Gastroesophageal sphincter (tissue), 4 donors: ENCODE data around the gene ERG. TPM values are rescaled to one million over a fixed set of nuclear protein-coding genes. Genes with fewer than 3 reads are reported as not detected.

Experiments
- ATAC-seq: fragments of 150-250 bp; one replicate; pipeline ENCODE4 v1.9.1; 2016; ENCODE audit warnings: mild to moderate bottlenecking, moderate library complexity
- H3K27ac ChIP-seq, 4 donors: fragments of 200-600 bp; sonication (generic) in 3 of 4; 1 replicate in 3 of 4; 2 replicates in 1 of 4; pipeline ENCODE4 v1.5.1; 2016 to 2019
- H3K27me3 ChIP-seq: fragments of 200-600 bp; sonication (generic); one replicate; pipeline ENCODE4 v1.5.1; 2019
- H3K36me3 ChIP-seq, 2 donors: fragments of 200-600 bp; sonication (generic); one replicate each; pipeline ENCODE4 v1.5.1; 2019; ENCODE audit warnings: control low read depth in 1 of 2
- H3K4me1 ChIP-seq, 3 donors: fragments of 200-600 bp; sonication (generic); 1 replicate in 2 of 3; 2 replicates in 1 of 3; pipeline ENCODE4 v1.5.1; 2016 to 2019; ENCODE audit warnings: control low read depth in 2 of 3
- H3K4me3 ChIP-seq, 2 donors: fragments of 200-600 bp; sonication (generic); one replicate each; pipeline ENCODE4 v1.5.1; 2019; ENCODE audit warnings: mild to moderate bottlenecking in 1 of 2, moderate library complexity in 1 of 2
- H3K9me3 ChIP-seq, 3 donors: fragments of 200-600 bp; sonication (generic); one replicate each; pipeline ENCODE4 v1.5.1; 2017 to 2019; ENCODE audit warnings: control low read depth in 2 of 3
- EP300 ChIP-seq: sonication (generic); formaldehyde crosslinking; IDR thresholded peaks from one replicate; pipeline ENCODE4 v1.6.1; 2017; ENCODE audit warnings: antibody characterized with exemption, mild to moderate bottlenecking
- POLR2A ChIP-seq, 2 donors: fragments of 450-650 bp; IDR thresholded peaks; one replicate each; pipeline ENCODE4 v1.6.1; 2017; ENCODE audit warnings: antibody characterized with exemption in 2 of 2, mild to moderate bottlenecking in 2 of 2, moderate library complexity in 1 of 2
- POLR2AphosphoS5 ChIP-seq: sonication (generic); formaldehyde crosslinking; IDR thresholded peaks from one replicate; pipeline ENCODE4 v1.6.1; 2017; ENCODE audit warnings: antibody characterized with exemption
- WGBS, 2 donors: methylation state at CpG; one replicate each; pipeline ENCODE4 v1.1.5; 2018; ENCODE audit warnings: low coverage in 1 of 2; 5-methylcytosine and 5-hydroxymethylcytosine counted together
- total RNA-seq, 4 donors: library from RNA; depleted of rRNA; stranded (reverse); fragments of >200 nt; gene quantifications; one replicate each; pipeline ENCODE4 v1.1.0, GENCODE V29; 2016
- TF ChIP-seq, protein P1 (sequence below), 4 experiments: fragments of 200-600 bp in 2 of 4; fragments of 450-650 bp in 2 of 4; sonication (generic) in 1 of 4; IDR thresholded peaks; one replicate each; pipeline ENCODE4 v1.5.1; 2017 to 2019; ENCODE audit warnings: antibody characterized with exemption in 4 of 4, mild to moderate bottlenecking in 2 of 4, moderate library complexity in 2 of 4

Gene ERG
- total RNA-seq, 4 donors from 2014 or later: 3.3 to 12.4 (median 10.9) TPM

GRCh38 chr21:38420140-38420539, 78.1 kb downstream of the ERG start:
- Histone ChIP-seq H3K4me3 (no peak overlapping the region), H3K27ac (no peak overlapping the region), H3K27me3 (no peaks in the 10 kb centered on the region), H3K4me1 (no peaks in the 10 kb centered on the region), H3K9me3 (no peaks in the 10 kb centered on the region), H3K36me3 (peaks cover 0 to 5% of the 10 kb centered on the region in 2 donors)
- TF ChIP-seq POLR2A (IDR thresholded peaks at IDR 0.05) (no peak), POLR2AphosphoS5 (no peak), EP300 (no peak)
- TF ChIP-seq, protein P1, sequence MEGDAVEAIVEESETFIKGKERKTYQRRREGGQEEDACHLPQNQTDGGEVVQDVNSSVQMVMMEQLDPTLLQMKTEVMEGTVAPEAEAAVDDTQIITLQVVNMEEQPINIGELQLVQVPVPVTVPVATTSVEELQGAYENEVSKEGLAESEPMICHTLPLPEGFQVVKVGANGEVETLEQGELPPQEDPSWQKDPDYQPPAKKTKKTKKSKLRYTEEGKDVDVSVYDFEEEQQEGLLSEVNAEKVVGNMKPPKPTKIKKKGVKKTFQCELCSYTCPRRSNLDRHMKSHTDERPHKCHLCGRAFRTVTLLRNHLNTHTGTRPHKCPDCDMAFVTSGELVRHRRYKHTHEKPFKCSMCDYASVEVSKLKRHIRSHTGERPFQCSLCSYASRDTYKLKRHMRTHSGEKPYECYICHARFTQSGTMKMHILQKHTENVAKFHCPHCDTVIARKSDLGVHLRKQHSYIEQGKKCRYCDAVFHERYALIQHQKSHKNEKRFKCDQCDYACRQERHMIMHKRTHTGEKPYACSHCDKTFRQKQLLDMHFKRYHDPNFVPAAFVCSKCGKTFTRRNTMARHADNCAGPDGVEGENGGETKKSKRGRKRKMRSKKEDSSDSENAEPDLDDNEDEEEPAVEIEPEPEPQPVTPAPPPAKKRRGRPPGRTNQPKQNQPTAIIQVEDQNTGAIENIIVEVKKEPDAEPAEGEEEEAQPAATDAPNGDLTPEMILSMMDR (IDR thresholded peaks at IDR 0.05): no peak
- 82 to 83% methylated on average over 3 of the region's 3 CpGs for WGBS, 2 donors
- ATAC-seq: no peak

- peaks cover 0 to 5% of the 10 kb centered on the region in 2 donors for H3K36me3 ChIP-seq
- H3K4me3 ChIP-seq: no peak overlapping the region
- WGBS, 2 donors: 90 to 100% methylated on average over 1 to 2 of the region's 5 CpGs
- TF ChIP-seq POLR2AphosphoS5 (no peak), POLR2A (IDR thresholded peaks at IDR 0.05) (no peak), EP300 (no peak)
- TF ChIP-seq, protein P1 (IDR thresholded peaks at IDR 0.05): no peak
- no peaks in the 10 kb centered on the region for H3K9me3 ChIP-seq
- no peak for ATAC-seq
- H3K4me1 ChIP-seq: no peaks in the 10 kb centered on the region
- H3K27ac ChIP-seq: no peak overlapping the region
- no peaks in the 10 kb centered on the region for H3K27me3 ChIP-seq
Measured at GRCh38 chr21:38417726-38418125, 80.6 kb downstream of the ERG start.

GRCh38 chr21:38416791-38417190, 81.5 kb downstream of the ERG start:
- H3K4me1 ChIP-seq: no peaks in the 10 kb centered on the region
- WGBS, 2 donors: 82 to 85% methylated on average over 9 of the region's 10 CpGs
- H3K27me3 ChIP-seq: no peaks in the 10 kb centered on the region
- no peak for ATAC-seq
- TF ChIP-seq POLR2AphosphoS5 (no peak), POLR2A (IDR thresholded peaks at IDR 0.05) (no peak), EP300 (no peak)
- TF ChIP-seq, protein P1 (IDR thresholded peaks at IDR 0.05): no peak
- peaks cover 0 to 2% (median 0%) of the 10 kb centered on the region in 3 donors for H3K9me3 ChIP-seq
- H3K4me3 ChIP-seq: no peak overlapping the region
- H3K36me3 ChIP-seq: peaks cover 0 to 5% of the 10 kb centered on the region in 2 donors
- H3K27ac ChIP-seq: no peak overlapping the region

- 85 to 92% methylated on average over 2 of the region's 3 CpGs for WGBS, 2 donors
- TF ChIP-seq EP300: no peak
- TF ChIP-seq, protein P1 (IDR thresholded peaks at IDR 0.05): no peak
- no peak for TF ChIP-seq POLR2A (IDR thresholded peaks at IDR 0.05)
- TF ChIP-seq POLR2AphosphoS5: no peak
Measured at GRCh38 chr21:38413958-38414548, 84.2 kb downstream of the ERG start.

GRCh38 chr21:38410466-38410865, 87.8 kb downstream of the ERG start:
- Histone ChIP-seq H3K4me3 (no peak overlapping the region), H3K4me1 (no peaks in the 10 kb centered on the region), H3K36me3 (no peaks in the 10 kb centered on the region), H3K27ac (no peak overlapping the region), H3K9me3 (peaks cover 0 to 12% (median 0%) of the 10 kb centered on the region in 3 donors), H3K27me3 (no peaks in the 10 kb centered on the region)
- WGBS, 2 donors: 53% methylated on average over 1 of the region's 1 CpG; no CpG with 5 or more reads in 1 of the 2 donors
- no peak for ATAC-seq
- TF ChIP-seq POLR2A (IDR thresholded peaks at IDR 0.05): no peak
- TF ChIP-seq EP300: no peak
- TF ChIP-seq, protein P1 (IDR thresholded peaks at IDR 0.05): no peak
- TF ChIP-seq POLR2AphosphoS5: no peak

More at GRCh38 chr21:38413958-38414548, 84.2 kb downstream of the ERG start:
- no peaks in the 10 kb centered on the region for H3K27me3 ChIP-seq
- H3K4me1 ChIP-seq: no peaks in the 10 kb centered on the region
- no peak for ATAC-seq
- no peaks in the 10 kb centered on the region for H3K36me3 ChIP-seq
- H3K27ac ChIP-seq: no peak overlapping the region
- H3K4me3 ChIP-seq: no peak overlapping the region
- H3K9me3 ChIP-seq: peaks cover 0 to 12% (median 0%) of the 10 kb centered on the region in 3 donors
